Left forelimb (tissue), 1 donor: ENCODE measurements around the gene ZIC2.
"Not testable (repeated sequence)": the region's sequence is repeated elsewhere in the genome, so short reads cannot be mapped to it uniquely, and the experiment has no call there.

Experiments used
- DNase-seq: peaks from one replicate; pipeline ENCODE4 v3.0.0-alpha.2; 2018; ENCODE audit warnings: low spot score

Gene ZIC2

GRCh38 chr13:99981735-99982035 is at the start of gene ZIC2:
TSS of gene ZIC2 (plus strand) at chr13:99981784. CDS start at chr13:99982065, 281 bp downstream.
- no peak for DNase-seq

- no peak for DNase-seq
These were observed 48.7 kb upstream of the ZIC2 start for GRCh38 chr13:99932912-99933311.

- DNase-seq = no peak
These were observed 45.8 kb upstream of the ZIC2 start for GRCh38 chr13:99935772-99936171.

- no peak for DNase-seq
These were observed 42.9 kb upstream of the ZIC2 start for GRCh38 chr13:99938635-99939034.

GRCh38 chr13:99941086-99941485 is 40.5 kb upstream of the ZIC2 start:
- DNase-seq = no peak

- no peak for DNase-seq
These were observed 39.7 kb upstream of the ZIC2 start for GRCh38 chr13:99941911-99942310.

- no peak for DNase-seq
These were observed 37.5 kb upstream of the ZIC2 start for GRCh38 chr13:99944102-99944501.

GRCh38 chr13:99944606-99945005 is 37.0 kb upstream of the ZIC2 start:
- DNase-seq = no peak

- not testable (repeated sequence) for DNase-seq
These were observed 36.1 kb upstream of the ZIC2 start for GRCh38 chr13:99945515-99945914.

- no peak for DNase-seq
These were observed 33.9 kb upstream of the ZIC2 start for GRCh38 chr13:99947666-99948065.

- DNase-seq = no peak
These were observed 33.2 kb upstream of the ZIC2 start for GRCh38 chr13:99948411-99948810.

- DNase-seq = no peak
These were observed 32.5 kb upstream of the ZIC2 start for GRCh38 chr13:99948907-99949678.

- DNase-seq = no peak
These were observed 31.7 kb upstream of the ZIC2 start for GRCh38 chr13:99949679-99950413.

- not testable (repeated sequence) for DNase-seq
These were observed 29.9 kb upstream of the ZIC2 start for GRCh38 chr13:99951666-99952065.

GRCh38 chr13:99953138-99953755 is 28.3 kb upstream of the ZIC2 start:
- no peak for DNase-seq

- no peak for DNase-seq
These were observed 26.4 kb upstream of the ZIC2 start for GRCh38 chr13:99955107-99955746.

- no peak for DNase-seq
These were observed 25.7 kb upstream of the ZIC2 start for GRCh38 chr13:99955747-99956472.

- no peak for DNase-seq
These were observed 24.9 kb upstream of the ZIC2 start for GRCh38 chr13:99956473-99957349.

- no peak for DNase-seq
These were observed 23.0 kb upstream of the ZIC2 start for GRCh38 chr13:99958406-99959126.

GRCh38 chr13:99959127-99959539 is 22.5 kb upstream of the ZIC2 start:
- DNase-seq = no peak
